ENCODE data around the gene GRID1.

GRCh38 chr10:86343761-86344160 lies 22.8 kb downstream of the GRID1 start:
- TF ChIP-seq POLR2AphosphoS5 (IDR thresholded peaks at IDR 0.05; ENCODE audit: low read depth, low read length), result no peak
- no peak for TF ChIP-seq PAX5 (IDR thresholded peaks at IDR 0.05; ENCODE audit: insufficient read depth, low read length, severe bottlenecking)
- TF ChIP-seq POLR2A (IDR thresholded peaks at IDR 0.05; ENCODE audit: low read depth, low read length), result no peak
- TF ChIP-seq TAF1 (IDR thresholded peaks at IDR 0.05; ENCODE audit: low read depth, low read length), result no peak
- TF ChIP-seq SPI1 (IDR thresholded peaks at IDR 0.05; ENCODE audit: low read depth, low read length), result no peak

Data from GM12891 (cell line).